K562 (cell line): ENCODE measurements around the gene SHISA6.

Source experiments
- CEBPB ChIP-seq: fragments of 450-650 bp; IDR thresholded peaks from 2 replicates; pipeline ENCODE4 v1.6.1; 2016; ENCODE audit warnings: missing genetic modification characterization, missing compliant biosample characterization
- CTCF ChIP-seq, 3 experiments: IDR thresholded peaks in 2 of 3; conservative IDR thresholded peaks in 1 of 3; 2 replicates each; pipeline ENCODE4 v1.5.1; 2011 to 2012; ENCODE audit warnings: low read length in 3 of 3, mild to moderate bottlenecking in 3 of 3, control low read depth in 2 of 3, improper control_type of control experiment in 1 of 3, inconsistent platforms in 1 of 3, low read depth in 1 of 3, mixed read lengths in 1 of 3, moderate library complexity in 1 of 3; ENCODE audit not compliant: insufficient read depth in 2 of 3
- EP300 ChIP-seq: IDR thresholded peaks from 2 replicates; pipeline ENCODE4 v1.6.1; 2012; ENCODE audit warnings: low read length, improper control_type of control experiment
- ETS1 ChIP-seq: conservative IDR thresholded peaks from 2 replicates; pipeline ENCODE4 v1.6.1; 2011; ENCODE audit warnings: low read depth, mild to moderate bottlenecking, low read length; ENCODE audit not compliant: control insufficient read depth
- FOXK2 ChIP-seq, 2 experiments: fragments of 450-650 bp; IDR thresholded peaks in 1 of 2; conservative IDR thresholded peaks in 1 of 2; 2 replicates each; pipeline ENCODE4 v1.6.1; 2016; ENCODE audit warnings: low read depth in 2 of 2, mild to moderate bottlenecking in 1 of 2
- MAFG ChIP-seq: fragments of 450-650 bp; conservative IDR thresholded peaks from 2 replicates; pipeline ENCODE4 v1.6.1; 2016; ENCODE audit warnings: missing genetic modification characterization, missing compliant biosample characterization
- PHF8 ChIP-seq: fragments of 200-600 bp; sonication (generic); IDR thresholded peaks from 2 replicates; pipeline ENCODE4 v1.6.1; 2012; ENCODE audit warnings: mixed run types, mild to moderate bottlenecking, inconsistent platforms, low read length, moderate library complexity, borderline replicate concordance
- SRF ChIP-seq, 2 experiments: fragments of 250-450, 450-650 bp in 1 of 2; sonication (Bioruptor Pico) in 1 of 2; sonication (generic) in 1 of 2; formaldehyde crosslinking; IDR thresholded peaks; 2 replicates each; pipeline versions ENCODE4 v1.5.0 to v1.5.1; 2020 to 2022; ENCODE audit warnings: mild to moderate bottlenecking in 1 of 2, missing genetic modification reagents in 1 of 2
- XRCC3 ChIP-seq: fragments of 450-650 bp; IDR thresholded peaks from 2 replicates; pipeline ENCODE4 v1.6.1; 2017; ENCODE audit warnings: mild to moderate bottlenecking, moderate library complexity
- ZNF699 ChIP-seq: fragments of 250-450 bp; sonication (Bioruptor Pico); IDR thresholded peaks from 2 replicates; pipeline ENCODE4 v1.8.0; 2021; ENCODE audit warnings: mild to moderate bottlenecking, moderate library complexity; ENCODE audit not compliant: insufficient replicate concordance
- TF ChIP-seq, protein P1 (sequence below): sonication (generic); formaldehyde crosslinking; IDR thresholded peaks from 2 replicates; pipeline ENCODE4 v1.8.0; 2022; ENCODE audit warnings: missing genetic modification reagents, mild to moderate bottlenecking, moderate library complexity, borderline replicate concordance

DNA sequence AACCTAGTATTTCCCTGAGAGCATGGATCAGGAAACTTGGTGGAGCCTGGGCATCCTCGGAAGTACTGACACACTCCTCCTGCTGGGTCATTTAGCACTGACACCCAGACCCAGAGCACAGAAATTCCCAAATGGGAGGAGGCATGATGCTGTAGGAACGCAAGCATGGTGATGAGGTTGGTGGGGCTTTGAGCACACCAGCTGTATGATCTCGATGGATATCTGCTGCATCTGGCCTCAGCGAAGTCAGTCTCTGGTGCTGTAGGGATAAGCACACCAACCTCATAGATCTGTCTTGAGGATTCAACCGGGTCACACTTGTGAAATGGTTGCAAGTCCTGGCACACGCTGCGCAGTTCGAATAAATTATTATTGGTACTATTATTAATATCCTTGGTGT, 52.5 kb downstream of the SHISA6 start:
- TF ChIP-seq ETS1 (no peak), CTCF (IDR thresholded peaks at IDR 0.05 in 2 of 3, conservative IDR thresholded peaks at IDR 0.05 in 1 of 3; ENCODE audit: insufficient read depth in 2 of 3, low read depth in 1 of 3, low read length in 3 of 3) (no peak), MAFG (tag) (no peak), CEBPB (tag) (no peak), ZNF699 (CRISPR knock-in tag) (no peak), FOXK2 (conservative IDR thresholded peaks at IDR 0.05 in 1 of 2, IDR thresholded peaks at IDR 0.05 in 1 of 2; ENCODE audit: low read depth in 2 of 2) (no peak), XRCC3 (no peak), PHF8 (no peak), EP300 (no peak), SRF (CRISPR knock-in tag; IDR thresholded peaks at IDR 0.05) (no peak)
- TF ChIP-seq, protein P1, sequence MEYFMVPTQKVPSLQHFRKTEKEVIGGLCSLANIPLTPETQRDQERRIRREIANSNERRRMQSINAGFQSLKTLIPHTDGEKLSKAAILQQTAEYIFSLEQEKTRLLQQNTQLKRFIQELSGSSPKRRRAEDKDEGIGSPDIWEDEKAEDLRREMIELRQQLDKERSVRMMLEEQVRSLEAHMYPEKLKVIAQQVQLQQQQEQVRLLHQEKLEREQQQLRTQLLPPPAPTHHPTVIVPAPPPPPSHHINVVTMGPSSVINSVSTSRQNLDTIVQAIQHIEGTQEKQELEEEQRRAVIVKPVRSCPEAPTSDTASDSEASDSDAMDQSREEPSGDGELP (CRISPR knock-in tag) = no peak
